Hindlimb muscle (tissue), 1 donor: ENCODE measurements around the gene ATF7IP. TPM values are rescaled to one million over a fixed set of nuclear protein-coding genes. Genes with fewer than 3 reads are reported as not detected.
"Not testable (repeated sequence)": the region's sequence is repeated elsewhere in the genome, so short reads cannot be mapped to it uniquely, and the experiment has no call there.

Experiments
- DNase-seq: peaks from one replicate; pipeline ENCODE4 v3.0.0-alpha.2; 2013
- polyA plus RNA-seq: library from polyadenylated mRNA; unstranded; fragments of 120-200 nt; gene quantifications from one replicate; pipeline ENCODE4 v1.2.1, GENCODE V29; 2013; ENCODE audit not compliant: insufficient read length

ATF7IP gene
- polyA plus RNA-seq, 1 donor, result 37.9 TPM

- no peak for DNase-seq
These were observed 3.8 kb downstream of the ATF7IP start for GRCh38 chr12:14369311-14369710.

GRCh38 chr12:14373217-14373616, 7.7 kb downstream of the ATF7IP start:
- DNase-seq, result no peak

GRCh38 chr12:14379508-14379907, 14.0 kb downstream of the ATF7IP start:
- no peak for DNase-seq

GRCh38 chr12:14384783-14385638, 19.5 kb downstream of the ATF7IP start:
- peak; percentile 77 for DNase-seq

GRCh38 chr12:14387219-14387871, 21.9 kb downstream of the ATF7IP start:
- no peak for DNase-seq

GRCh38 chr12:14390449-14390848, 25.0 kb downstream of the ATF7IP start:
- no peak for DNase-seq

GRCh38 chr12:14390870-14391530, 25.5 kb downstream of the ATF7IP start:
- DNase-seq, result no peak

GRCh38 chr12:14393751-14394150, 28.3 kb downstream of the ATF7IP start:
- no peak for DNase-seq

- peak; percentile 55 for DNase-seq
These were observed 29.0 kb downstream of the ATF7IP start for GRCh38 chr12:14394317-14395073.

GRCh38 chr12:14395074-14395778, 29.7 kb downstream of the ATF7IP start:
- DNase-seq, result no peak

GRCh38 chr12:14396071-14396470, 30.6 kb downstream of the ATF7IP start:
- DNase-seq, result no peak

GRCh38 chr12:14399871-14400270, 34.4 kb downstream of the ATF7IP start:
- no peak for DNase-seq

GRCh38 chr12:14400599-14400998, 35.1 kb downstream of the ATF7IP start:
- no peak for DNase-seq

- DNase-seq, result not testable (repeated sequence)
These were observed 35.8 kb downstream of the ATF7IP start for GRCh38 chr12:14401267-14401666.

GRCh38 chr12:14402697-14403096, 37.2 kb downstream of the ATF7IP start:
- no peak for DNase-seq

- no peak for DNase-seq
These were observed 37.8 kb downstream of the ATF7IP start for GRCh38 chr12:14403293-14403692.

- peak; percentile 59 for DNase-seq
These were observed 38.3 kb downstream of the ATF7IP start for GRCh38 chr12:14403711-14404196.

- DNase-seq, result not testable (repeated sequence)
These were observed 39.9 kb downstream of the ATF7IP start for GRCh38 chr12:14405407-14405806.

- DNase-seq, result no peak
These were observed 42.7 kb downstream of the ATF7IP start for GRCh38 chr12:14408208-14408607.

GRCh38 chr12:14410177-14410576, 44.7 kb downstream of the ATF7IP start:
- DNase-seq, result no peak

GRCh38 chr12:14410841-14411569, 45.5 kb downstream of the ATF7IP start:
- DNase-seq, result no peak
